Breast epithelium (tissue), 4 donors: ENCODE data around the gene TNK2. TPM values are rescaled to one million over a fixed set of nuclear protein-coding genes. Genes with fewer than 3 reads are reported as not detected.
A peak's percentile ranks its signal among the peaks of the same experiment; 100 is the strongest.

Experiments
- DNase-seq, 2 donors: peaks; one replicate each; pipeline ENCODE4 v3.0.0-alpha.2; 2019; ENCODE audit warnings: low spot score in 2 of 2
- H3K27ac ChIP-seq, 2 donors: fragments of 200-600 bp; sonication (generic) in 1 of 2; one replicate each; pipeline ENCODE4 v1.5.1; 2016 to 2019; ENCODE audit warnings: mild to moderate bottlenecking in 1 of 2
- H3K27me3 ChIP-seq, 2 donors: fragments of 200-600 bp; sonication (generic) in 1 of 2; one replicate each; pipeline versions ENCODE4 v1.5.1 to v1.6.0; 2017 to 2019; ENCODE audit warnings: control low read depth in 1 of 2, mild to moderate bottlenecking in 1 of 2
- H3K36me3 ChIP-seq: fragments of 200-600 bp; one replicate; pipeline ENCODE4 v1.5.1; 2019
- H3K4me1 ChIP-seq, 2 donors: fragments of 200-600 bp; sonication (generic); one replicate each; pipeline ENCODE4 v1.5.1; 2016 to 2019; ENCODE audit warnings: control low read depth in 1 of 2
- H3K4me3 ChIP-seq, 3 donors: fragments of 200-600 bp; sonication (generic); 1 replicate in 2 of 3; 2 replicates in 1 of 3; pipeline ENCODE4 v1.5.1; 2016 to 2019; ENCODE audit warnings: mild to moderate bottlenecking in 3 of 3, moderate library complexity in 2 of 3
- H3K9me3 ChIP-seq, 2 donors: fragments of 200-600 bp; sonication (generic) in 1 of 2; one replicate each; pipeline ENCODE4 v1.5.1; 2016 to 2019; ENCODE audit warnings: control low read depth in 1 of 2
- CTCF ChIP-seq, 3 donors: fragments of 450-650 bp; IDR thresholded peaks; one replicate each; pipeline ENCODE4 v1.5.1; 2016 to 2017; ENCODE audit warnings: antibody characterized with exemption in 3 of 3, mild to moderate bottlenecking in 3 of 3, moderate library complexity in 3 of 3
- POLR2A ChIP-seq: fragments of 450-650 bp; IDR thresholded peaks from one replicate; pipeline ENCODE4 v1.6.1; 2016; ENCODE audit warnings: antibody characterized with exemption, mild to moderate bottlenecking, moderate library complexity
- POLR2AphosphoS5 ChIP-seq, 3 donors: sonication (generic); formaldehyde crosslinking; IDR thresholded peaks; one replicate each; pipeline ENCODE4 v1.6.1; 2017; ENCODE audit warnings: antibody characterized with exemption in 3 of 3
- intact Hi-C: fragments of 100-400 bp; cut with DNase I; formaldehyde crosslinking; loops from one replicate; pipeline ENCODE4 v1.15.1; 2023; ENCODE audit warnings: low total_unique reads
- total RNA-seq, 3 donors: library from RNA; depleted of rRNA; stranded (reverse); fragments of >200 nt; gene quantifications; one replicate each; pipeline ENCODE4 v1.1.0, GENCODE V29; 2016

Gene TNK2
- total RNA-seq, 3 donors from 2014 or later = 13.1 to 28.7 (median 24.9) TPM

- Histone ChIP-seq H3K4me1 (no peaks in the 10 kb centered on the region), H3K4me3 (no peak overlapping the region), H3K36me3 (no peaks in the 10 kb centered on the region), H3K9me3 (no peaks in the 10 kb centered on the region), H3K27me3 (no peaks in the 10 kb centered on the region), H3K27ac (no peak overlapping the region)
- intact Hi-C loops = no loop called here
- DNase-seq = no peak
- no peak for TF ChIP-seq POLR2A
Observed at GRCh38 chr3:195849322-195850074, 58.9 kb downstream of the TNK2 start.

- H3K27ac ChIP-seq = no peak overlapping the region
- H3K4me1 ChIP-seq = no peaks in the 10 kb centered on the region
- intact Hi-C loops = no loop called here
- H3K9me3 ChIP-seq = no peaks in the 10 kb centered on the region
- no peak for TF ChIP-seq CTCF (IDR thresholded peaks at IDR 0.05)
- TF ChIP-seq POLR2AphosphoS5 (IDR thresholded peaks at IDR 0.05) = no peak
- H3K27me3 ChIP-seq = no peaks in the 10 kb centered on the region
- H3K36me3 ChIP-seq = no peaks in the 10 kb centered on the region
- DNase-seq = no peak
- H3K4me3 ChIP-seq = no peak overlapping the region
Observed at GRCh38 chr3:195847055-195847950, 61.0 kb downstream of the TNK2 start.

- intact Hi-C loops = no loop called here
- Histone ChIP-seq H3K36me3 (no peaks in the 10 kb centered on the region), H3K4me3 (no peak overlapping the region), H3K27me3 (no peaks in the 10 kb centered on the region), H3K4me1 (no peaks in the 10 kb centered on the region), H3K9me3 (no peaks in the 10 kb centered on the region), H3K27ac (no peak overlapping the region)
- no peak for DNase-seq
- TF ChIP-seq POLR2A (no peak), POLR2AphosphoS5 (IDR thresholded peaks at IDR 0.05) (no peak), CTCF (IDR thresholded peaks at IDR 0.05) (no peak)
Observed at GRCh38 chr3:195845483-195845882, 62.9 kb downstream of the TNK2 start.

- Histone ChIP-seq H3K36me3 (no peaks in the 10 kb centered on the region), H3K4me3 (no peak overlapping the region), H3K27ac (no peak overlapping the region), H3K4me1 (no peaks in the 10 kb centered on the region), H3K9me3 (no peaks in the 10 kb centered on the region), H3K27me3 (no peaks in the 10 kb centered on the region)
- no peak for TF ChIP-seq CTCF (IDR thresholded peaks at IDR 0.05)
- no peak for DNase-seq
- intact Hi-C loops = no loop called here
Observed at GRCh38 chr3:195844671-195845218, 63.6 kb downstream of the TNK2 start.

GRCh38 chr3:195839260-195840010 is 68.9 kb downstream of the TNK2 start:
- DNase-seq = peak in 1 of 2 donors; percentile 66
- no peaks in the 10 kb centered on the region for H3K4me1 ChIP-seq
- no peak overlapping the region for H3K27ac ChIP-seq
- intact Hi-C loops = no loop called here
- H3K27me3 ChIP-seq = no peaks in the 10 kb centered on the region
- H3K9me3 ChIP-seq = no peaks in the 10 kb centered on the region
- no peaks in the 10 kb centered on the region for H3K36me3 ChIP-seq
- TF ChIP-seq POLR2A (no peak), CTCF (IDR thresholded peaks at IDR 0.05) (no peak)
- H3K4me3 ChIP-seq = no peak overlapping the region
